Activated CD4-positive, alpha-beta T cell treated with anti-CD3 and anti-CD28 coated beads, Interleukin-2, Interleukin-6, amounts not matched to agents 100 ng/mL and 50 ng/mL, durations not matched to agents 16 hours and 8 hours (primary cell): ENCODE data around the gene RASGRP4.
"Not testable (repeated sequence)": the region's sequence is repeated elsewhere in the genome, so short reads cannot be mapped to it uniquely, and the experiment has no call there.

Source experiments
- DNase-seq: peaks from one replicate; pipeline ENCODE4 v3.0.0-alpha.2; 2020

The RASGRP4 gene

GRCh38 chr19:38412961-38413360 is 13.1 kb downstream of the RASGRP4 start:
- DNase-seq, result no peak

DNA sequence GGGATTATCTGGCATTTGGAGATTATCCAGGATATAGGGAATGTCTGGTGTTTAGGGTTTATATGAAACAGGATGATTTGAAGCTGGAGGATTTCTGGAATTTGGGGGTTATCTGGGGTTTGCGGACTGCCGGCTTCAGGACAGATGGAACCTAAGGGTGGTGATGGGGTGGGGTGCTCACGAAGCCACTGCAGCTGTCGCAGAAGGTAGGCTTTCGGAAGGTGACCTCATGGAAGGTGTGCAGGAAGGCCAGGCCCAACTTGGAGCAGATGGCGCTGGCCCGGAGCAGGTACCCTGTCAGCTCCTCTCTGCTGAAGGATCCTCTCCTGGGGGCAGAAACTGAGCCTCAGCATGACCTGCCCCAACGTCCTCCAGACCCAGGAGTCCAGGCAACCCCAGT is 13.5 kb downstream of the RASGRP4 start:
- DNase-seq, result no peak

GRCh38 chr19:38411898-38412297 is 14.1 kb downstream of the RASGRP4 start:
- not testable (repeated sequence) for DNase-seq

DNA sequence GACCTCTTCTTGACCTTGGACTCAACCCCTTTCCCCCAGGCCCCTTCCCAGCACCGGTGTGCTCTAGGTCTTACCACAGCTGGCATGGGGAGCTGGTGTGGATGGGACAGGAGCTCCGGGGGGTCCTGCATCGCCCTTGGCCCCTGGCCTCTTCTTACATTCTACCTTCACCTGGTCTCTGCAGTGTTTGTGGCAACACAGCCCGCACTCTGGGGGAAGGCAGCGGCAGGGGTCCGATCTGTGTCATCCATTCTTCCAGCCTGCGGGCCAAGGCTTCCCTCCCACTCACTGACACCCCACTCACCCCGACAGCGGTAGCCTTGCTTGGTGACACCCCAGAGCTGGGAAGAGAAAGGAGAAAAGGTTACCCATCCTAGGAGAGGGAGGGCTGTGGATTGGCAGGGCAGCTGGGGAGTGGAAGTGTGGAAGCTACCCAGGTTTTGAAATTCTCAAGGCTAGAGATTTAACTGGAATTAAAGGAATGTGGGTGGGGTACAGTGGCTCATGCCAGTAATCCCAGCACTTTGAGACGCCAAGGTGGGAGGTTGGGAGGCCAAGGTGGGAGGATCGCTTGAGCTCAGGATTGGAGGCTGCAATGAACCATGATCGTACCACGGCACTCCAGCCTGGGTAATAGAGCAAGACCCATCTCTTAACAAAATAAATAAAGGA is 14.8 kb downstream of the RASGRP4 start:
- no peak for DNase-seq

DNA sequence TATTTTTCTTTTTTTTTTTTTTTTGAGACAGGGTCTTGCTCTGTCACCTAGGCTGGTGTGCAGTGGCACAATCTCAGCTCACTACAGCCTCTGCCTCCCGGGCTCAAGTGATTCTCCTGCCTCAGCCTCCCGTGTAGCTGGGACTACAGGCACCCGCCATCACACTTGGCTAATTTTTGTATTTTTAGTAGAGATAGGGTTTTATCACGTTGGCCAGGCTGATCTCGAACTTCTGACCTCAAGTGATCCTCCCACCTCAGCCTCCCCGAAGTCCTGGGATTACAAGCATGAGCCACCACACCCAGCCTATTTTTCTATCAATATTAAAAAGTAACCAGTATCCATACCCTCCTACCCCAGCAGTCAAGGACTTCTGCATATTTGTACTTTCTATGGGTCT is 15.6 kb downstream of the RASGRP4 start:
- not testable (repeated sequence) for DNase-seq

DNA sequence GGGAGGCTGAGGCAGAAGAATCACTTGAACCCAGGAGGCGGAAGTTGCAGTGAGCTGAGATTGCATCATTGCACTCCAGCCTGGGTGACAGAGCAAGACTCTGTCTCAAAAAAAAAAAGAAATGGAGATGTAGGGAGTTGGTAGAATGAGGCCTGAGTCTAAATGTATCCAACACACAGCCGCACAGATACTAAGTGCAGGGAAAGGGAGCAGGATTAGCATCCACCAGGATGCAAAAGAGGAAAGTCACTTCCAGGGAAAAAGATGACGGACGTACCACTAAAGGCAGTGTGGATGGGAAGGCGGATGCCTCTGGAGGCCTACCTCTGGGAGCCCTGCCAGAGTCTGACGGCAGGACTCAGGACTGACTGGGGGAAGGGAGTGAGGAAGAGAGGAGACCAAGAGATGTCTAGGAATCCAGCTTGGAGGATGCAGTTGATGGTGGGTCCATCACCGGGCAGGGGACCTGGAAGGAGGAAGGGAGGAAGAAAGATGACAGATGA is 16.3 kb downstream of the RASGRP4 start:
- no peak for DNase-seq

DNA sequence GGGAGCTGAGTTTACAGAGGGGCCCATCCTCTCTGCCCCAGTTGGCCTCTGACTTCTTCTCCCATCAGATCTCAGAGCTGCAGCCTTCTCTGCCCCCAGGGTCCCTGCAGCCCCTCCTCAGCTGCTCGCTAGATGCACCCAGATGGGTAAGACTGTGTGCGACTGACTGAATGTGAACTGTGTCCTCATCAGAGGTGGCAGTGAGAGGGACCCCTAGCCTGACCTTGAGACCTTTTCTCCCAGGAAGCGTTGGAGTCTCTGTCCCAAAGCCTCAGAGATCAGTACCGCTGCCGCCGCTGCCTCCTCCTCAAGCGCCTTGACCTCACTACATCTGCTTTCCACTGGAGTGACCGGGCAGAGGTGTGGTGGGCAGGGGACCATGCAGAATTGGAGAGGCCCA is 20.7 kb downstream of the RASGRP4 start:
- no peak for DNase-seq

DNA sequence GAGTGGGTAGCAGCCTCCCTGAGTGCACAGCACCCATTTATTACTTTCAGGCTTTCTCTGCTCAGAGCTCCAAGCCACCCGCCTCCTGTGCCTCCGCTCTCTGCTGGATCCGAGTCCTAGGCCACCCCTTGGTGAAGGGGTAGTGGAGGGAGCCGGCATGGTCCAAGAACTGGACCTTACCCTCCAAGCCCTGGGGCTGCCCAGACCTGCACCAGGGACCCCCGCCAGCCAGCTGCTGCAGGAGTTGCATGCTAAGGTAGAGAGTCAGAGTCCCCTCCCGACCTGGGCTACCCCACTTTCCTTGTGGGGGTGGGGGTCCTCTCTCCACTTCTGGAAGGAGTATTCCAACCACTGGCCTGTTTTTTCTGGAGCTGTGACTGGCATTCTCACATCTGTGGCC is 21.2 kb downstream of the RASGRP4 start:
- no peak for DNase-seq

DNA sequence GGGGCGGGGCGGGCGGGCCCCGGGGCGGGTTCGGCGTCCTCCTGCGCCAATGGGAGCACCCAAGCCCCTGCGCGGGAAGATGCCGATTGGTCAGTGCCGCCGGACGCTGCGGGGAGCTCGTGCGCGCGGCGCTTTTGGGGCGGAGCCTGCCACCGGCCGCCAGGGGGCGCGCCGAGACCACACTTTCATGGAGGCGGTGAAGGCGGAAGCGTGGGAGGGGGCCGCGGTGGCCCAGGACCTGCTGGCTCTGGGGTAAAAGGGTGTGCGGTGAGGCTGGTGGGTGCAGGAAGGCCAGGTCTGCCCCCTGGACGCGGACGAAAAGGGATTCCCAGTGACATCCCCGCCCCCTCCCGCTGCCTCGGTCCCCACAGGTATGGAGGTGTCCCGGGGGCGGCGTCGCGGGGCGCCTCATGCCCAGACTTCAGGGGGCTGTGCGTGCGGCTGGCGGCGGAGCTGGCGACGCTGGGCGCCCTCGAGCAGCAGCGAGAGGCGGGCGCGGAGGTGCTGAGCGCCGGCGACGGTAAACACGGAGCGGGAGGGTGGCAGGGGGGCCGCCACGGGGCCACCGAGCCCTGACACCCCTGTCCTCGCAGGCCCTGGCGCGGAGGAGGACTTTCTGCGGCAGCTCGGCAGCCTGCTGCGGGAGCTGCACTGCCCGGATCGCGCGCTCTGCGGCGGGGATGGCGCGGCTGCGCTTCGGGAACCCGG is 22.9 kb downstream of the RASGRP4 start, which contains the start of gene FAM98C:
FAM98C (plus strand) TSS at position 127 of the 708 bp plus-strand sequence; CDS start at position 188, 61 bp downstream.
- DNase-seq, result peak; percentile 99

DNA sequence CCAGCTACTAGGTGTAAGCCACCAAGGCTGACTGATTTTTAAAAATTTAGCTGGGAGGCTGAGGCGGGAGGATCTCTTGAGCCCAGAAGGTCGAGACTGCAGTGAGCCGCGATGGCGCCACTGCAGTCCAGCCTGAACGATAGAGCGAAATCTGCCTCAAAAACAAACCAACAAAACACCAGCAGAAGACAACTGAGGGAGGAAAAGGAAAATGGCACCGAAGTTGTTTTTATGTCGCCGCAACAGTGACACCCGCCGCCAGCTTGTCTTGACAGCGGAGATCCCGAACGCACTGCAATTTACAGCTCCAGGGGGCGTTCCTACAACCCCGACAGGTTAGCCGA is 23.4 kb downstream of the RASGRP4 start:
- DNase-seq, result no peak

DNA sequence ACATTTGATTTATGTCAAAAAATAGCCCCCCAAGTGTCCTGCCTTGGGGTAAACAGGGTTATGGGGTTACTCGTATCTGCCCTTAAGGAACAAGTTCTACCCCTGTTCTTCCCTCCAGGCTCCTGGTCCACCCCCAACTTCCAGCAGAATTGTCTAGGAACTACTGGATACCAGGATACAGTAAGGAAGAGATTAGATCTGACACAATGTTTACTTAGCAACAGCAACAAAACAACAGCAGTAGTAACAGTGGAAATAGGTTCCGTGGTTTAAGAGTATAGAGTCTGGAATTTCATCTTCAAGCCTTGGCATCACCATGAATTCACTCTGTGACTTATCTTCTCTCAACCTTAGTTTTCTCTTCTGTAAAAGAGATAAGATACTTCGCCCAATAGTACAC is 24.9 kb downstream of the RASGRP4 start:
- no peak for DNase-seq

GRCh38 chr19:38400361-38400760 is 25.7 kb downstream of the RASGRP4 start:
- DNase-seq, result no peak

DNA sequence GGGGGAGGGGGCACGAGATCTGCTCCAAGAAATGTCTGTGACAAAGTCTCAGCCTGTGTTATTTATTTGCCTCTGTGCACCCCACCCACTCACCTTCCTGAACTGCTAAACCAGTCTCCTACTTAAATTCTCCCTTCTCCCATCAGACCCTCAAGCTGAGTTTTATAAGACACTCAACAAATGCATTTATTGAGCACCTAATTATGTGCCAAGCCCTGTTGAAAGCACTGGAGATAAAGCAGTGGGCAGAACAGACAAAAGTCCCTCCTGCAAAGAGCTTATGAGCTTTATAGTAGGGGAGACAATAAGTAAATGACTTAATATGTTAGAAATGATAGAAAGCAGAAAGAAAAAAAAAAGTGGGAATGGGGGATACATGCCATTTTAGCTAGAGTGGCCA is 26.5 kb downstream of the RASGRP4 start:
- DNase-seq, result no peak

DNA sequence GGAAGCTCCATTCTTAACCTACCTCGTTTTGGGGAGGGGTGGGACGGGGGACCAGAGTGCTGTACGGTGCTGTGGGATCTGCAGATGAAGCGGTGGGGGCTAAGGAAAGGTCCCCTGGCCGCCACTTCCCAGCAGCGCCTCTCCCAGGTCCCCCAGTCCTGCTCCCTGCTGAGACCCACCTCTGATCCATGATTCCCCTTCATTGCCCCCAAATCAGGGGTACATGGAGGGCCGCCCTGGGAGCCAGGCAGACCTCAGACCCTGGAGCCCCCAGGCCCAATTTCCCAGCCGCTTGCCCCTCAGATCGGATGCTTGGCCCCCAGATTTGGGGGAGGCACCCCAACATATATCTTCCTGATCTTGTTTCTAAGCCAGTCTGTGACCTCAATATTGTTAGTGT is 26.9 kb downstream of the RASGRP4 start:
- no peak for DNase-seq

DNA sequence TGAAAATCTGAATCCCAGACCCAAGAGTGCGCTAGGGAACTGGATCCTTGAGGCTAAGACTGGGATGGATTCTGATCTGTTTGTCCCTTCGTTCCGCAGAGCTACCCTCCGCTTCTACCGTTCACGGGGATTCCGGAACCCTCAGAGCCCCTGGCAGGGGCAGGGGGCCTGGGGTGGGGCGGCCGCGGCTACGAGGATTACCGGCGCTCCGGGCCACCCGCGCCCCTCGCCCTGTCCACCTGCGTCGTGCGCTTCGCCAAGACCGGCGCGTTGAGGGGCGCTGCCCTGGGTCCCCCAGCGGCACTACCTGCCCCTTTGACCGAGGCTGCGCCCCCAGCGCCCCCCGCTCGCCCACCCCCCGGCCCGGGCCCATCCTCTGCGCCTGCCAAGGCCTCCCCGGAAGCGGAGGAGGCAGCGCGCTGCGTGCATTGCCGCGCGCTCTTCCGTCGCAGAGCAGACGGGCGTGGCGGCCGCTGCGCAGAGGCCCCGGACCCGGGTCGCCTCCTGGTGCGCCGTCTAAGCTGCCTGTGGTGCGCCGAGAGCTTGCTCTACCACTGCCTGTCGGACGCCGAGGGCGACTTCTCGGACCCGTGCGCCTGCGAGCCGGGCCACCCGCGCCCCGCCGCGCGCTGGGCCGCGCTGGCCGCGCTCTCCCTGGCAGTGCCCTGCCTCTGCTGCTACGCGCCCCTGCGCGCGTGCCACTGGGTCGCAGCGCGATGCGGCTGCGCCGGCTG is 30.5 kb downstream of the RASGRP4 start:
- peak; percentile 61 for DNase-seq

GRCh38 chr19:38394488-38394887 is 31.5 kb downstream of the RASGRP4 start:
- DNase-seq, result peak; percentile 87

DNA sequence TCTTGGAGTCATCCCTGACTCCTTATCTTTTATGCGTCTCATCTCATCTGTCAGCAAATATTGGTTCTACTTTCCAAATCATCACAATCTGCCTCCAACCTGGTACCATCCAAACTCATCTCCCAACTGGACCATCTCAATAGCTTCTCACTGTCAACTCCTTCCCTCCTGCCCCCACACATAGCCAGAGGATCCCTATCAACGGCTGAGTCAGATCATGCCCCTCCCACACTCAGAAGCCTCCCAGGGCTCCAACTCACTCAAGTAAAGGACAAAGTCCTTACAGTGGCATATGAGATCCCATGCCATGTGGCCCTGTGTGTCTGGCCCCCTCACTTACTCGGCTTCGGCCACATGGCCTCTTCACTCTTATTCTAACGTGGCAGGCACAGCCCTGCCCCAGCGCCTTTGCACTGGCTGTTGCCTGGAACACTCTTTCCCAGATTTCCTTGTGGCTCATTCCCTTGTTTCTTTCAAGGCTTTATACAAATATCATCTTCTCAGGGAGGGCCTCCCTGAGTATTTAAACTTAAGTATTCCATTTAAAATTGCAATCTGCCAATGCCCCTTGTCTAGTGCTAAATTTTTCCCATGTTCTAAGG is 33.2 kb downstream of the RASGRP4 start:
- no peak for DNase-seq

GRCh38 chr19:38391911-38392464 is 34.0 kb downstream of the RASGRP4 start:
- no peak for DNase-seq

- no peak for DNase-seq
Measured at GRCh38 chr19:38389957-38390924, 35.8 kb downstream of the RASGRP4 start.

- DNase-seq, result no peak
Measured at GRCh38 chr19:38389101-38389925, 36.7 kb downstream of the RASGRP4 start.
